ENCODE measurements around the gene PABPC3.

DNA sequence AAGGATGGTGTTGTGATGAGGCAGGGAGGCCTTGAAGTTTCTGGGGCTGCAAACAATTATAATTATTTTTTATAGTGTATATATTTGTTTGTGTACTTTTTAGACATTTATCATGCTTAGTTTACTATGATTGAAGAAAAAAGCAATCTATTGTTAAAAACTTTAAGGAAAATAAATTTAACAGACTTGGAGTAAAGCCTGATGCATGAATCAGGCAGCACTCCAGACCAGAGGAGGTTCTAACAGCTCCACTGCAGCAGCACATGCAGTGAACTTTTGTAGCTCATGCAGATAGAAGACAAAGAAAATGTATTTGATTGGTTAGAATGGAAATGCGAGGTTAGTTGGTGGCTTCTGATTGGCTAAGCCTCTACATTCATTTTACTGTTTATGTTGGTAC lies 36.8 kb upstream of the PABPC3 start:
- TF ChIP-seq, protein P1, sequence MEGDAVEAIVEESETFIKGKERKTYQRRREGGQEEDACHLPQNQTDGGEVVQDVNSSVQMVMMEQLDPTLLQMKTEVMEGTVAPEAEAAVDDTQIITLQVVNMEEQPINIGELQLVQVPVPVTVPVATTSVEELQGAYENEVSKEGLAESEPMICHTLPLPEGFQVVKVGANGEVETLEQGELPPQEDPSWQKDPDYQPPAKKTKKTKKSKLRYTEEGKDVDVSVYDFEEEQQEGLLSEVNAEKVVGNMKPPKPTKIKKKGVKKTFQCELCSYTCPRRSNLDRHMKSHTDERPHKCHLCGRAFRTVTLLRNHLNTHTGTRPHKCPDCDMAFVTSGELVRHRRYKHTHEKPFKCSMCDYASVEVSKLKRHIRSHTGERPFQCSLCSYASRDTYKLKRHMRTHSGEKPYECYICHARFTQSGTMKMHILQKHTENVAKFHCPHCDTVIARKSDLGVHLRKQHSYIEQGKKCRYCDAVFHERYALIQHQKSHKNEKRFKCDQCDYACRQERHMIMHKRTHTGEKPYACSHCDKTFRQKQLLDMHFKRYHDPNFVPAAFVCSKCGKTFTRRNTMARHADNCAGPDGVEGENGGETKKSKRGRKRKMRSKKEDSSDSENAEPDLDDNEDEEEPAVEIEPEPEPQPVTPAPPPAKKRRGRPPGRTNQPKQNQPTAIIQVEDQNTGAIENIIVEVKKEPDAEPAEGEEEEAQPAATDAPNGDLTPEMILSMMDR (conservative IDR thresholded peaks at IDR 0.05), result no peak
- no peak for TF ChIP-seq EZH2 (IDR thresholded peaks at IDR 0.05; ENCODE audit: low read depth)

Measured in PC-9 (cell line).